SK-N-SH (cell line): Measurements from ENCODE around the gene KRABD2.

Experiments
- CTCF ChIA-PET: fragments of 300-600, 350-600 bp; formaldehyde crosslinking; extraction: SDS; loops from one replicate; lab custom pipeline; 2021; lab: Yijun Ruan, JAX
- POLR2A ChIA-PET: fragments of 350-600 bp; sonication (Branson Sonifier 250); formaldehyde crosslinking; extraction: SDS; loops from one replicate; lab custom pipeline; 2020; ENCODE audit warnings: antibody characterized with exemption, inconsistent platforms; lab: Yijun Ruan, JAX
- DNase-seq: peaks from one replicate; pipeline ENCODE4 v3.0.0; 2012
- H2AFZ ChIP-seq: fragments of 200-600 bp; sonication (generic); 2 replicates; pipeline ENCODE4 v1.8.1; 2016; ENCODE audit warnings: antibody characterized with exemption, mild to moderate bottlenecking, low read depth
- H3F3A ChIP-seq: fragments of 200-600 bp; sonication (generic); replicated peaks from 2 replicates; pipeline ENCODE3; 2016; ENCODE audit warnings: antibody characterized with exemption, mild to moderate bottlenecking; ENCODE audit not compliant: insufficient read depth
- H3K27ac ChIP-seq, 2 experiments: fragments of 200-500 bp in 1 of 2; fragments of 200-600 bp in 1 of 2; sonication (Bioruptor generic) in 1 of 2; sonication (generic), shearing (Covaris generic) in 1 of 2; 2 replicates each; pipeline versions ENCODE4 v1.5.1 to v1.6.1; 2014 to 2016; ENCODE audit warnings: low read depth in 2 of 2, inconsistent platforms in 1 of 2, low read length in 1 of 2, mild to moderate bottlenecking in 1 of 2, mixed read lengths in 1 of 2
- H3K27me3 ChIP-seq: fragments of 200-600 bp; sonication (generic), shearing (Covaris generic); 2 replicates; pipeline ENCODE4 v1.6.1; 2016; ENCODE audit warnings: mixed run types; ENCODE audit not compliant: insufficient read depth
- H3K36me3 ChIP-seq, 2 experiments: fragments of 200-500 bp in 1 of 2; fragments of 200-600 bp in 1 of 2; sonication (Bioruptor generic) in 1 of 2; sonication (generic) in 1 of 2; replicated peaks in 1 of 2; 2 replicates each; pipeline versions ENCODE3 to v1.5.1; 2014 to 2016; ENCODE audit warnings: low read length in 1 of 2, mild to moderate bottlenecking in 1 of 2; ENCODE audit not compliant: insufficient read depth in 2 of 2, control insufficient read depth in 1 of 2
- H3K4me1 ChIP-seq, 2 experiments: fragments of 200-500 bp in 1 of 2; fragments of 200-600 bp in 1 of 2; sonication (Bioruptor generic) in 1 of 2; sonication (generic), shearing (Covaris generic) in 1 of 2; 2 replicates each; pipeline versions ENCODE4 v1.5.1 to v1.6.1; 2014 to 2016; ENCODE audit warnings: low read depth in 1 of 2, low read length in 1 of 2, mixed run types in 1 of 2; ENCODE audit not compliant: insufficient read depth in 2 of 2, control insufficient read depth in 1 of 2
- H3K4me2 ChIP-seq: fragments of 200-600 bp; sonication (generic), shearing (Covaris generic); 2 replicates; pipeline ENCODE4 v1.6.1; 2017; ENCODE audit warnings: mixed run types
- H3K4me3 ChIP-seq, 2 experiments: fragments of 200-500 bp in 1 of 2; fragments of 200-600 bp in 1 of 2; sonication (Bioruptor generic) in 1 of 2; sonication (generic), shearing (Covaris generic) in 1 of 2; 2 replicates each; pipeline versions ENCODE4 v1.5.1 to v1.8.1; 2014 to 2016; ENCODE audit warnings: low read depth in 2 of 2, inconsistent platforms in 1 of 2, low read length in 1 of 2, mild to moderate bottlenecking in 1 of 2, mixed read lengths in 1 of 2, moderate library complexity in 1 of 2
- H3K79me2 ChIP-seq: fragments of 200-600 bp; sonication (generic); 2 replicates; pipeline ENCODE4 v1.8.1; 2017; ENCODE audit warnings: mild to moderate bottlenecking; ENCODE audit not compliant: insufficient read depth
- H3K9ac ChIP-seq: fragments of 200-600 bp; sonication (generic); 2 replicates; pipeline ENCODE4 v1.6.1; 2017; ENCODE audit warnings: mixed run types
- H3K9me2 ChIP-seq: fragments of 200-600 bp; sonication (generic); 2 replicates; pipeline ENCODE4 v1.6.1; 2017; ENCODE audit warnings: mixed run types
- H3K9me3 ChIP-seq: fragments of 200-600 bp; sonication (generic); 2 replicates; pipeline ENCODE4 v1.6.1; 2017; ENCODE audit warnings: mixed run types, mild to moderate bottlenecking, moderate library complexity
- H4K20me1 ChIP-seq: fragments of 200-600 bp; sonication (generic); 2 replicates; pipeline ENCODE4 v1.6.1; 2017; ENCODE audit warnings: mild to moderate bottlenecking, mixed run types; ENCODE audit not compliant: insufficient read depth
- CHD2 ChIP-seq: fragments of 150-350 bp; IDR thresholded peaks from 2 replicates; pipeline ENCODE4 v1.6.1; 2018; ENCODE audit warnings: low read length; ENCODE audit not compliant: partially characterized antibody
- FOSL2 ChIP-seq: IDR thresholded peaks from 2 replicates; pipeline ENCODE4 v1.4.0; 2012; ENCODE audit warnings: low read depth, mild to moderate bottlenecking, moderate library complexity, borderline replicate concordance
- FOXJ3 ChIP-seq: sonication (generic); formaldehyde crosslinking; IDR thresholded peaks from 2 replicates; pipeline ENCODE4 v1.5.1; 2020; ENCODE audit warnings: mild to moderate bottlenecking, missing genetic modification reagents
- JUND ChIP-seq: IDR thresholded peaks from 2 replicates; pipeline ENCODE4 v1.4.0; 2012
- MAX ChIP-seq: IDR thresholded peaks from 2 replicates; pipeline ENCODE4 v1.4.0; 2012; ENCODE audit warnings: low read depth
- MEF2A ChIP-seq: IDR thresholded peaks from 2 replicates; pipeline ENCODE4 v1.4.0; 2012; ENCODE audit warnings: low read depth, borderline replicate concordance
- MXI1 ChIP-seq: IDR thresholded peaks from 2 replicates; pipeline ENCODE4 v1.6.1; 2012; ENCODE audit warnings: mild to moderate bottlenecking, low read depth, low read length, improper control_type of control experiment
- NRF1 ChIP-seq: IDR thresholded peaks from 2 replicates; pipeline ENCODE4 v1.6.1; 2012; ENCODE audit warnings: low read depth, mild to moderate bottlenecking, low read length
- PBX3 ChIP-seq: IDR thresholded peaks from 2 replicates; pipeline ENCODE4; 2012
- POLR2AphosphoS5 ChIP-seq: IDR thresholded peaks from 2 replicates; pipeline ENCODE4 v1.6.1; 2012; ENCODE audit warnings: low read depth, low read length
- RAD21 ChIP-seq: IDR thresholded peaks from 2 replicates; pipeline ENCODE4 v1.6.1; 2012; ENCODE audit warnings: mild to moderate bottlenecking, low read length
- RCOR1 ChIP-seq: fragments of 150-350 bp; IDR thresholded peaks from 2 replicates; pipeline ENCODE4 v1.6.1; 2017; ENCODE audit warnings: antibody characterized with exemption, low read length
- RFX5 ChIP-seq: IDR thresholded peaks from 2 replicates; pipeline ENCODE4 v1.6.1; 2012; ENCODE audit warnings: mild to moderate bottlenecking, improper control_type of control experiment, low read length
- SIN3A ChIP-seq: IDR thresholded peaks from 2 replicates; pipeline ENCODE4 v1.6.1; 2012; ENCODE audit warnings: low read depth, mild to moderate bottlenecking, low read length, moderate library complexity, borderline replicate concordance
- SMC3 ChIP-seq: IDR thresholded peaks from 2 replicates; pipeline ENCODE4 v1.6.1; 2012; ENCODE audit warnings: low read depth, low read length, improper control_type of control experiment
- TAF1 ChIP-seq: IDR thresholded peaks from 2 replicates; pipeline ENCODE4 v1.6.1; 2012; ENCODE audit warnings: low read depth, mild to moderate bottlenecking, low read length, moderate library complexity, borderline replicate concordance
- TCF12 ChIP-seq: IDR thresholded peaks from 2 replicates; pipeline ENCODE4 v1.4.0; 2012
- USF2 ChIP-seq: fragments of 150-350 bp; IDR thresholded peaks from 2 replicates; pipeline ENCODE4 v1.6.1; 2017; ENCODE audit warnings: antibody characterized with exemption, low read length, low read depth, borderline replicate concordance
- YY1 ChIP-seq: IDR thresholded peaks from 2 replicates; pipeline ENCODE4 v1.4.0; 2012; ENCODE audit warnings: low read depth, mild to moderate bottlenecking
- ZBTB33 ChIP-seq: IDR thresholded peaks from 2 replicates; pipeline ENCODE4 v1.4.0; 2012; ENCODE audit warnings: low read depth, borderline replicate concordance
- WGBS: methylation state at CpG from one replicate; pipeline ENCODE4 v1.1.6; 2017; ENCODE audit warnings: low lambda C conversion rate; 5-methylcytosine and 5-hydroxymethylcytosine counted together

KRABD2 gene

GRCh38 chr17:8345951-8346665 lies 30.4 kb downstream of the KRABD2 start:
- H3K9me3 ChIP-seq = no peaks in the 10 kb centered on the region
- H3K36me3 ChIP-seq = no peaks in the 10 kb centered on the region
- TF ChIP-seq JUND = no peak
- no peak for TF ChIP-seq MXI1
- TF ChIP-seq FOSL2 = no peak
- no peak for TF ChIP-seq RCOR1
- TF ChIP-seq CHD2 = no peak
- TF ChIP-seq RFX5 = no peak
- no peak for TF ChIP-seq MAX
- no peak for TF ChIP-seq TCF12
- no peak for TF ChIP-seq POLR2AphosphoS5
- TF ChIP-seq RAD21 = no peak
- no peak for TF ChIP-seq FOXJ3
- TF ChIP-seq YY1 = no peak
- no peak for TF ChIP-seq SIN3A
- no peak for TF ChIP-seq MEF2A
- no peak for TF ChIP-seq PBX3
- TF ChIP-seq NRF1 = no peak
- TF ChIP-seq TAF1 = no peak
- TF ChIP-seq ZBTB33 = no peak
- no peak for TF ChIP-seq SMC3
- no peak for TF ChIP-seq USF2
- no peak overlapping the region for H3K27ac ChIP-seq
- no peaks in the 10 kb centered on the region for H4K20me1 ChIP-seq
- no peaks in the 10 kb centered on the region for H3K4me1 ChIP-seq
- no peak for DNase-seq
- WGBS = 66% methylated on average over 4 of the region's 5 CpGs
- ChIA-PET POLR2A (no interaction called here), CTCF (interaction anchor here (0.6 kb wide), 1 partner anchor 38 kb away, joined by 4 read pairs; no protein-coding TSS in a partner anchor)
- H3K27me3 ChIP-seq = peaks cover 9% of the 10 kb centered on the region
- H3F3A ChIP-seq = peaks cover 4% of the 10 kb centered on the region
- H3K9ac ChIP-seq = no peak overlapping the region
- no peaks in the 10 kb centered on the region for H3K9me2 ChIP-seq
- no peaks in the 10 kb centered on the region for H3K79me2 ChIP-seq
- H3K4me2 ChIP-seq = no peak overlapping the region
- no peak overlapping the region for H2AFZ ChIP-seq
- no peak overlapping the region for H3K4me3 ChIP-seq
